A673 (cell line): ENCODE data around the gene SVIL.

Experiments
- CTCF ChIP-seq: fragments of 300-800, 200-600 bp; sonication (generic); conservative IDR thresholded peaks from 2 replicates; pipeline ENCODE4 v1.5.1; 2017; ENCODE audit warnings: low read depth, mild to moderate bottlenecking, antibody characterized with exemption, low read length, moderate library complexity, mixed read lengths
- EZH2 ChIP-seq: fragments of 200-600 bp; sonication (generic); IDR thresholded peaks from 2 replicates; pipeline ENCODE4 v1.6.1; 2017; ENCODE audit warnings: borderline replicate concordance, low read depth, mild to moderate bottlenecking, mixed read lengths, antibody characterized with exemption, low read length; ENCODE audit not compliant: poor library complexity, severe bottlenecking

- no peak for TF ChIP-seq CTCF
- no peak for TF ChIP-seq EZH2
Observed at GRCh38 chr10:29508554-29509244, 126.1 kb downstream of the SVIL start.
